Stimulated activated CD4-positive, alpha-beta T cell treated with anti-CD3 and anti-CD28 coated beads, Interleukin-15, amount 100 ng/mL, for 1 hour (primary cell): Measurements from ENCODE around the gene PDLIM5.
A peak's percentile ranks its signal among the peaks of the same experiment; 100 is the strongest.
"Not testable (repeated sequence)": the region's sequence is repeated elsewhere in the genome, so short reads cannot be mapped to it uniquely, and the experiment has no call there.

Experiments used
- DNase-seq, 2 donors: peaks; one replicate each; pipeline ENCODE4 v3.0.0-alpha.2; 2020; ENCODE audit warnings: low read depth in 1 of 2, low spot score in 1 of 2

The PDLIM5 gene, protein sequence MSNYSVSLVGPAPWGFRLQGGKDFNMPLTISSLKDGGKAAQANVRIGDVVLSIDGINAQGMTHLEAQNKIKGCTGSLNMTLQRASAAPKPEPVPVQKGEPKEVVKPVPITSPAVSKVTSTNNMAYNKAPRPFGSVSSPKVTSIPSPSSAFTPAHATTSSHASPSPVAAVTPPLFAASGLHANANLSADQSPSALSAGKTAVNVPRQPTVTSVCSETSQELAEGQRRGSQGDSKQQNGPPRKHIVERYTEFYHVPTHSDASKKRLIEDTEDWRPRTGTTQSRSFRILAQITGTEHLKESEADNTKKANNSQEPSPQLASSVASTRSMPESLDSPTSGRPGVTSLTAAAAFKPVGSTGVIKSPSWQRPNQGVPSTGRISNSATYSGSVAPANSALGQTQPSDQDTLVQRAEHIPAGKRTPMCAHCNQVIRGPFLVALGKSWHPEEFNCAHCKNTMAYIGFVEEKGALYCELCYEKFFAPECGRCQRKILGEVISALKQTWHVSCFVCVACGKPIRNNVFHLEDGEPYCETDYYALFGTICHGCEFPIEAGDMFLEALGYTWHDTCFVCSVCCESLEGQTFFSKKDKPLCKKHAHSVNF

DNA sequence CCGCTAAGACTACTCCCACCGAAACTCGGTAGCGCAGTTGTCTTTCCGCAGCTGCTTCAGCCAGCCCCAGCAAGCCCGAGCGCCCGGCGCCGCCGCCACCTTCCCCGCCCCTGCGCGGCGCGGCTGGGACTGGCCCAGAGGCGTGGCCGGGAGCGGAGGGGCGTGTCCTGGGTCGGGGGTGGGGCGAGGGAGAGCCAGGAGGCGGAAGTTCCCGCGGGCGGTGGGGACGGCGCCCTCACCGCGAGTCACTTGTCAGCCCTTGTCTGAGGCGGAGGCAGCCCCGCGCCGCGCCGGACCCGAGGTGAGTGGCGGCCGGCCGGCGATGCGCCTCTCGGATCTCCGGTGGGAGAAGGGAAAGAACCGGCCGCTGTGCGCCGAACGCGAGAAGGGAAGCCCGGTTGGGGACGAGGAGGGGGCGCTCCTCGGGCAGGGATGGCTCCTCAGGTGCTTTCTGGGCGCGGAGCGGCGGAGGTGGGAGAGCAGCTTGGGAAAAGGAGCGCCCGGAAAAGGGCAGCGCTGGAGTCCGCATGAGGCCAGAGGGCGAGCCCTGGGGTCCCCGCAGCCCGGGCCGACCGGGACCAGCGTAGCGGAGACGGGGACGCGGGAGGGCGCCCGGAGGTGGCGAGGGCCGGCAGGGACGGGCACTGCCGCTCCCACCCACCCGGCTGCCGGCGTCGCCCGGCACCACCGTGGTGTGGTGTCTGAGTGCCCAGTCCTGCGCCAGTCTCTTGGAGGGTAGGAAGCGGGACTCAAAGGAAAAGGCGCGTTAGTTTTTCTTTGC lies at the start of gene PDLIM5:
PDLIM5 (plus strand) TSS at position 248 of the 781 bp plus-strand sequence. CDS start 3,347 bp downstream, outside the sequence.
- peak; percentile 81 for DNase-seq

DNA sequence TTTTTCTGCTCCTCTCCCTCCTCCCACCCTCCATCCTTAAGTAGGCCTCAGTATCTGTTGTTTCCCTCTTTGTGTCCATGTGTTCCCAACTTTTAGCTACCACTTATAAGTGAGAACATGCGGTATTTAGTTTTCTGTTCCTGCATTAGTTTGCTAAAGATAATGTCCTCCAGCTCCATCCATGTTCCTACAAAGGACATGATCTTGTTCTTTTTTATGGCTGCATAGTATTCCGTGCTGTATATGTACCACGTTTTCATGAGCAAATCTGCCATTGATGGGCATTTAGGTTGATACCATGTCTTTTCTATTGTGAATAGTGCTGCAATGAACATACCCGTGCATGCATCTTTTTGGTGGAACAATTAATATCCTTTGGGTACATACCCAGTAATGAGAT lies 49.3 kb upstream of the PDLIM5 start:
- not testable (repeated sequence) for DNase-seq

DNA sequence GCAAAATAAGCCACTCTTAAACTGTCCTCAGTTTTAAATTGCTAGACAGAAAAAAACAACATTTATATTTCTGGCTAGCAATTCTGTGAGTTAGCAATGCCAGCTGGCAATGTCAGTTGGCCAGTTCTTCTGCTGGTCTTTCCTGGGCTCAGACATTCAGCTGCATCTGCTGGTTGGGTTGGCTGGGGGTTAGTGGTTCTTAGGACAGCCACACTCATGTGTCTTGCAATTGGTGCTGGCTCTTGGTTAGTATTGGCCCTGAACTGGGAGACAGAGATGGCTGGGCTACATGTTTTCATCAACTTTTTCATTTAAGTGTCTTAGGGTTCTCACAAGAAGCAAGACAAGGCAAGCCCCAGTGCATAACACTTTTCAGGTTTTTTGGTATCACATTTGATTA lies 48.0 kb upstream of the PDLIM5 start:
- no peak for DNase-seq

DNA sequence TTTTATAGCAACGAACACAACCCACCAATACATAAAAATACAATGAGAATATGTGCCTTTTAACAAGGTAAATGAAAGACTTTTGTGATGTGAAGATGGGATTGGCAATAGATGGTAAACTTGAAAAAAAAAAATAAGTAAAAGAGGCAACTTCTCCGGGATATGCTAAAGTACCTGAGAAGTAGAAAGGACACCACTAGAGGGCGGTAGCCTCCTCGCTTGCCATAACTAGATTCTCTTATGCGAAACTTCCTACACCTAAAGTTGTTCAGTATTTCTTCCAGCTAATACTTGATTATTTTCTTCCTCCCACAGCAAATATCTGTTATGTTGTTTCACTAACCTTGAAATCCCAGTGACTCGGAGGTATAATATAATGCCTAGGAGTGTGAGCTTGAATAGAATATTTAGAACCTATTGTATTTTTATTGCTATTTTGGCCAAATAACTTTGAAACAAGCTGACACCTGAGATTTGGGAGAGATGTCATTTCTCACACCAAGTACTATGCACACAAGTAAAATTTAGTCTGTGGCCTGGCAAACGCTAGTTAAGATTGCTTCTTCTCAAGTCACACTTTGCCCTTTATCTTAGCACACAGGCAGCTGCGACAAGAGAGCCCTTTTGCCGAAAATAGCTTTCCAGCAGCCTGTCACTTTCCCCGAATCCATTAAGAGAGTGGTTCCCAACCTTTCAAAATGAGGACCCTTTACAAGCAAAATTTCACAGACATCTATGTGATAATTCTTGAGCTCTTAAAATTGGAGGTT lies 44.9 kb upstream of the PDLIM5 start:
- peak; percentile 3 to 9 for DNase-seq

DNA sequence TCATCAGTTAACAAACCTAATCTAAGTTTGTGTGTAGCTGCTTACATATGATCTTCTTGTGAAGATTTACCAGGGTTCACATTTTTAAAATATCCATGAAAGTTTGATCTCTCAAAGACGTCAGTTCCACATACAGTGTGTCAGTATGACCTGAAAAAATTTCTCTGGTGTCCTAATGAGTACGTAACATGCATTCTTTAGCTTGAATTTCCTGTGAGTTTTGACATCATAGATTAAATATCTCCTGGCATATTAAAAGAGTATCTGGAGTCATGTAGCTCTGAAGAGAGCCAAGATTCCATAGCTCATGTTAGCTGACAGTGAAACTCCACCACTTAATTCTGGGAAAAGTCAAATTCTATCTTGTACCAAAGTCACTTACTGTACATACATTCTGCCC lies 43.9 kb upstream of the PDLIM5 start:
- no peak for DNase-seq

DNA sequence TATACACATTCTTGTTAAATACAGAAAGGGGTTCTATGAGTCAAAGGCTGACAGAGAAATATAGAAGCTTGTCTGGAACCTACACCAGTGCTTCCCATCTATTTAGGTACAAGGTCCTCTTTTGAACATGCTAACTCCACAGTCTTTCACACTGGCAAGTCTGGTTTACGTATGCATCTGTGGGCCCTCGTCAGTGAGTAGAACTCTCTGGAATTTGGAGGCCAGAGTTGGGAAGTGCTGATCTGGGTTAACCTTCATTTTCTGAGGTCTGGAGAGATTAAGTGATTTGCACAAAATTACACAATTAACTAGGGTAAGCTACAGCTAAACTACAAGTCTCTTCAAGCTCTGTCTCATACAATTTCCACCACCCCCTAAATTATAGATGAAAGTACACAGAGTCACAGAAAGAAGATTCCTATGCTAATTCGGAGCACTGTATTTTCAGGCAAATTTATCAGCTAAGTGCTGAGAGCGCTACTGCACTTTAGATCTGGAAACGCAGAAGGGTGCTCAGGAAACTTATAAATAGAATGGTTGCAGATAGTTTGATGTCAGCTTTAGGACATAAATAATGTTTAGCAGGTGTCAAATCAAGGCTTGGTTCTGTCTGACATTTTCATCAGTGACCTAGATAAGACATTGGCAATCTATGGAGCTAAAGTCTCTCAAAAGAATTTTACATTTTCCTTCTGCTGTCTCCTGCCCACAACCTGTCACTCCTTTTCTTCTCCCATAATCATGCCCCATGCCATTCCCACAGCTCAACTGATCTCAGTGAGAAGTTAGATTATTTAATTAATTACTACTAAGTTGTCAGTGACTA lies 43.0 kb upstream of the PDLIM5 start:
- no peak for DNase-seq

DNA sequence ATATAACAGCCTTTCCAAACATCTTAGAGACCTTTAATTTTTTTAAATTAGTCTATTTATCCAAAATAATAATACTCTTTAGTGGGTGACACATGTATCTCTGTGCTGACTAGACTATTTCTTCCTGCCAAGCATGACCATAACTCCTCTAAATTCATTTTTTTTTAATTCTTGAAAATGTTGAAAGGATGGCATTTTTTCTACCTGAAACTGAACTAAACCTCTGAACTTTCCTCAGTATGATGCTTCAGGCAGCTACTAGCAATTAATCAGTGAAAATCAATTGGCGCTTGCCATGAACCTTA lies 42.4 kb upstream of the PDLIM5 start:
- DNase-seq: no peak

DNA sequence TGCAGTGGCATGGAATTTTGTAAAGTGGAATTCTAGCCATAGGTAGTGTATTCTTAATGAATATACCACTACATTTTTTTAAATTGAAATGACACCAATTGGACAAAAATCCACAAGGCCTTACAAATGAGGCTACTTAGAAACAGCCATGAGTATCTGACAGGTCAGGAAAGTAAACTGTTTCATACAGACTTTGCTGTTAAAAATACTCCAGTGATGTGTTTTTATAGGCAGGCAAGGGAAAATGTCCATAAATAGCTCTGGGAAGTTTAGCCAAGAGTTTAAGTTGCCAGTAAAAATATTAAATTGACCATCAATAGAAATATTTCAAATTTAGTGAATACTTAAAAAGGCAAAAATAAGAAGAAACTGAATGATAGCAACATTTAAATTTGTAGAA lies 41.8 kb upstream of the PDLIM5 start:
- DNase-seq: no peak

DNA sequence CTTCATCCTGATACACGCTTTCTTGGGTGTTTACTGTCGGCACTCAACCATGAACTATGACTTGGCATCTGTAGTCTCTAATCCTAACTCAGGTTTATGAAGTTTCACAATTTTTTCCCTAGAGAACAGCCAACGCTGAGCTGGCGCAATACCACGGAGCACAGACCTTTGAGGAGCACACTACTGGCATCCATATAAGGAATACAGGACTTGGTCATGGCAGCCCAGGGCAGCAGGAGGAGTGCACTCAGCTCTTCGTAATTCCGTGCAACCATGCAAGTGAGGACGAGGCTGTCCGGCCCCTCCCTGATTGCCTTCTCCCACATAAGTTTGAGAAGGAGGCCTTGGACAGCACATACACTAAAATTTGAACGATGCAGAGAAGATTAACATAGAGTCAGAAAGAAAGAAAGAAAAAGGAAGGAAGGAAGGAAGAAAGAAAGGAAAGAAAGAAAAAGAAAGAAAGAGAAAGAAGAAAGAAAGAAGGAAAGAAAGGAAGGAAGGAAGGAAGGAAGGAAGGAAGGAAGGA lies 41.0 kb upstream of the PDLIM5 start:
- DNase-seq: no peak

DNA sequence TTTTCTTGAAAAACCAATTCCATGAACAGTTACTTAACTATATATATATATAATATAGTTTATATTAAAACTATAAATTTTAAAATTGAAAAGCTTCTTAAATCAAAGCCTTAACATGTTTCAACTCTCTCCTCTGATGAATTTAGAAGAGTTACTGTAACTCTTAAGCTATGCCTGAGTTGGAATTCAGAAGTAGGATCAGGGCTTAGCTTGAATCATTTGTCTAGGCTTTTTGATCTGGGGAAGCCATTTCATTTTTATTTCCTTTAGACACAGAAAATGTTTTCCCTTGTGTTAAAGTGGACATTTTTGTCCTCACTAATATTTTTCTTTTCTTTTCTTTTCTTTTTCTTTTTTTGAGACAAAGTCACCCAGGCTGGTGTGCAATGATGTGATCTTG lies 40.4 kb upstream of the PDLIM5 start:
- DNase-seq: no peak

DNA sequence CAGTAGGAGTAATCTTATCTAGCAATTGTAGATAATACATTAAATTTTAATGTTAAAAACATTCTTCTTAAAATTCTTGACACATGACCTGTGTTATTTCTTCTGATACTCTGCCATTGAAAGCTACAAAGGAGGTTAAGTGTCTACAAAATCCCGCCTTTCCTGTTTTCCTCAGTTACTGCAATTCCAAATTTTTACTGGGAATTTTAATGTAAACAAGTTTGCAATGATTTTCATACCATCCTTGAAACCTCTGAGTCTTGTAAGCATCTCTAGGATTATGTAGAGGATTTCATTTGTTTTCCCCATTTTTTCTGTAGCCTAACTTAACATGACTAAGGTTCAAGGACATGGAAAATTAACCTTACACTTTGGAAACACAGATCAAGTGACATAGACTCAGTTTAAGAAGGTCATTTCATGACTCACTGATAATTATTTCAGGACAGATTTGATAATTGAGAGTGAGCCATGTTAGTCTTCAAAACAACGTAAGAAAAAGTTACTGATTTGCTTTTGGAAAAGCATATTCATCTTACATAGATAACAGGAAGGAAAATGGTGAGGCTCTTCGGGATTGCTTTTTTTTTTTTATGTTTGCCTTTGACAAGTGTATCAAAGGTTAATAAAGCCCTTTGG lies 39.6 kb upstream of the PDLIM5 start:
- no peak for DNase-seq

DNA sequence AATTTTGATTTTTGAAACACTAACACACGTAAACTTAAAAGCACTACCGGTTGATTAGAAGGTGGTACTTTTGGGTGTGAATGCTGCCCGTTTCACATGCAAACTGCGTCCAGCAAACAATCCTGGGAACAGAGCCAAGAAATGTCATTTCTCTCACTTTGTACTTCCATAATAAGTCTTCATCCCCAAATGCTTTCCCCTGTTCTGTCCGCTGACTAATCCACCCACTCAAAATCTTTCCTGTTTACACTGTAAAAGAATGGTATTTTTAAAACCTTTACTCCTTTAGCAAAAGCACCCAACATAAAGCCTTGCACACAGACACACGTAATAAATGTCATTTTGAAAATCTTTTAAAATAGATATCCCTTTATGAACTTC lies 39.1 kb upstream of the PDLIM5 start:
- no peak for DNase-seq

DNA sequence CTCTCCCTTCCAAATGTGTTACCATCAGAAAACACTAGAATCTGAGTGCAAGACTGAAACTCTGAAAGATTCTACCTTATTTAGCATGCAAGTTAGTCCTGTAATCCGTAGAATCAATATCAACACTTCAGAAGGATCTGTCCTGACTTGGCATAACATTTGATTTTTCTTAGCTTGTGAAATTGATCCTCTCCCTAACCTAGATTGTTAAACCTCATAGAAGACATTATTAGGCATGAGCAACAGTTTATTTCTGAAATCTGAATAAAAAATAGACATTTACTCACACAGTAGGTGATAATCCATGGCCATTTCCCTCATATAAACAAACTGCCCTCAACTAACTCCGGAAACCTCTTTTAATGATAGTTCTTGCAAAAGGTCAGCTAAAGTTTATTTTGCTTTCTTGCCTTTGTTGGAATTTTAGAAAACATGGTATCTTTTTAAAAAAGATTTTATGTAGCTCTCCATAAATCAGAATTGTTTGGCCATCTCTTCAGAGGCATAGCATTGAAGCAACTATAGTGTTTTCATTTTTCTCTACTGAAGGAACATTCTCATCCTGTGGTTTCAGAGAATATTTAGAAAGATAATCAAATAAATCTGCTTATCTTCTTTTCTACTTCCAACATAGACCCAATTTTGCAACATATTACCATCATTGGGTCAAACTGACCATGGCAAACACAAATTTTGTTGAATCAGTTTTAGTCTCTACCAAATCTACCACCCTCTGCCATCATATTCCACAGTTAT lies 38.5 kb upstream of the PDLIM5 start:
- DNase-seq: no peak

DNA sequence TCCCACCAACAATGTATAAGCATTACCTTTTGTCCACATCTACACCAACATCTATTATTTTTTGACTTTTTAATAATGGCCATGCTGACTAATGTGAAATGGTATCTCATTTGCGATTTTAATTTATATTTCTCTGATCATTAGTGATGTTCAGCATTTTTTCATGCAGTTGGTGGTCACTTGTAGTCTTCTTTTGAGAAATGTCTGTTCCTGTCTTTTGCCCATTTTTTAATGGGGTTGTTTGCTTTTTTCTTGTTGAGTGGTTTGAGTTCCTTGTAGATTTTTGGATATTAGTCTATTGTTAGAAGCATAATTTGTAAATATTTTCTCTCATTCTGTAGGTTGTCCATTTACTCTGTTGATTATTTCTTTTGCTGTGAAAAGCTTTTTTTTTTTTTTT lies 36.8 kb upstream of the PDLIM5 start:
- DNase-seq: no peak

DNA sequence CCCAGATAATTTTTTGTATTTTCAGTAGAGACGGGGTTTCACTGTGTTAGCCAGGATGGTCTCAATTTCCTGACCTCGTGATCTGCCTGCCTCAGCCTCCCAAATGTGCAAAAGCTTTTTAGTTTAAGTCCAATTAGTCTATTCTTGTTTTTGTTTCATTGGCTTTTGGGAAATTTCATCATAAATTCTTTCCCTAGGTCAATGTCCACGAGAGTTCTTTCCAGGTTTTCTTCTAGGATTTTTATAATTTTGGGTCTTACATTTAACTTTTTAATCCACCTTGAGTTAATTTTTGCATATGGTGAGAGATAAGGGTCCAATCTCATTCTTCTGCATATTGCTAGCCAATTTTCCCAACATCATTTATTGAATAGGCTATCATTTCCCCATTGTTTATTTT lies 36.3 kb upstream of the PDLIM5 start:
- no peak for DNase-seq

DNA sequence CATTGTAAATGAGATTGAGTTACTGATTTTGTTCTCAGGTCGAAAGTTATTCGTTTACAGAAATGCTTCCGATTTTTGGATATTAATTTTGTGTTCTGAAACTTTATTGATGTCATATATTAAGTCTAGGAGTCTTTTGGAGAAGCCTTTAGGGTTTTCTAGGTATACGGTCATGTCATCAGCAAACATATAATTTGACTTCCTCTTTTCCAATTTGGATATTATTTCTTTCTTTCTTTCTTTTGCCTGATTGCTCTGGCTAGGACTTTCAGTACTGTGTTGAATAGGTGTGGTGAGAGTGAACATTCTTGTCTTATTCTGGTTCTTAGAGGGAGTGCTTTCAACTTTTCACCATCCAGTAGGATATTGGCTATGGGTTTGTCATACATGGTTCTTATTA lies 35.4 kb upstream of the PDLIM5 start:
- DNase-seq: no peak

DNA sequence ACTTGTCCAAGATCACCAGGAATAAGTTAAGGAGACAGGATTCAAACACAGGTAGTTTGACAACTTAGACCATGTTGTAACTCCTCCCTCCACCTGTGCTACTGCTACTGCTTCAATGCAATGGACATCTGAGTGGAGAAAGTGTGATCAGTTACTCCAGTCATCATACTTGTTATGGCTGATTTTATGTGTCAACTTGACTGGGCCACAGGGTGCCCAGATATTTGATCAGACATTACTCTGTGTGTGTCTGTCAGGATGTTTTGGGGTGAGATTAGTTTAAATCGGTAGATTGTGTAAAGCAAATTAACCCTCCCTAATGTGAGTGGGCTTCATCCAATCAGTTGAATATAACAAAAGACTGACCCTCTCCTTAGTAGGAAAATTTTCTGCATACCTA lies 34.8 kb upstream of the PDLIM5 start:
- DNase-seq: no peak

DNA sequence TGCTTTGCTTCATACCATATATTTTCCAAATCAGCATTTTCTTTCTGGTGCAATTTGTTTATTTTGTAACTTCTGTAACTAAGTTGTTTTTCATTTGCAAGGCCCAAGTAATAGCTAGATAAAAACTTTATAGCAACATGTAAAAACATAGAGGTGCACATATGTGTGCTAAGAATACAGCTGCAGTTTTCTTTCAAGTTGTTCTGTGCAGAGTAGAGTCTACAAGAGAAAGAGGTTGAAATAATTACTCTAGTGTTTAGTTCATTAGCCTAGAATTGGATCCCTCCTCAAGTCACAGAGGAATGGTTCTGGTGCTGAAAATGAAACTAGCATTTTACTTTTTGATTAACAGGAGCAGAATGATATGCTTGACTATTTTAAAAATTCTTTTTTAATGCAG lies 32.2 kb upstream of the PDLIM5 start:
- DNase-seq: no peak

DNA sequence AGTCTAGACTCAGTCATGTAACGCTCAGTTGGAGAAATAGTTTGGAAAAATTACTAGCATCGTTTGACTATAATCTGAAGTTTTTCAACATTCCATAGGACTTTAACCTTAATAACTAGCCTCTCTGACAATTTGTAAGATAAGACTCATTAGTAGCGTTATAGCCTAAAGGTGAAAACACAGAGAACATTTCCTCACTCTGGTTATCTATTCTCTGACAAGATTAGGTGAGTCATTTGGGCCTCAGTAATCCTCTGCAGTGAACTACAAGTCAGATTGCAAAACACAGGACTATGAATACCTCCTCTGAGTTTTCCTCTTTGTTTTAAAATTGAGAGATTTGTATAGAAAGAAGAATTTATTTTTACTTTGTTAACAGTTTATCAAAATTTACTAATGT lies 31.8 kb upstream of the PDLIM5 start:
- no peak for DNase-seq
